ENCODE measurements around the gene ZNF507.

DNA sequence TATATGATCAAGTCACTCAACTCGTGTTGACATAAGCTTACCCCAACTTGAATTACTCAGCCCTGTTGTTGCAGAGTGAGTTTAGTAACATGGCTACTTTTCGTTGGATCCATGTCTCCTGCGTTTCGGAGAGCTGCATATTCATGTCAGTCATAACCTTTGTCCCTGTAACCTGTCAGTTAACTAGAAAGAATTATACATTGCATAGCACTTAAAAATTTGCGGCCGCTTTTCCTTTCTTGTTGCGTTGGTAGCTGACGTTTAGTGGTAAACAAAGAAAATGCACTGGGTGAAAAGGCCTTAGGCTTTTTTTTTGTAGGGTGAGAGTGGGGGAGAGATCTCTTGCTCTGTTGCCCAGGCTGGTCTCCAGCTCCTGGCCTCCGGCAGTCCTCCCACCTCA is 14.2 kb downstream of the ZNF507 start:
- TF ChIP-seq, protein P1, sequence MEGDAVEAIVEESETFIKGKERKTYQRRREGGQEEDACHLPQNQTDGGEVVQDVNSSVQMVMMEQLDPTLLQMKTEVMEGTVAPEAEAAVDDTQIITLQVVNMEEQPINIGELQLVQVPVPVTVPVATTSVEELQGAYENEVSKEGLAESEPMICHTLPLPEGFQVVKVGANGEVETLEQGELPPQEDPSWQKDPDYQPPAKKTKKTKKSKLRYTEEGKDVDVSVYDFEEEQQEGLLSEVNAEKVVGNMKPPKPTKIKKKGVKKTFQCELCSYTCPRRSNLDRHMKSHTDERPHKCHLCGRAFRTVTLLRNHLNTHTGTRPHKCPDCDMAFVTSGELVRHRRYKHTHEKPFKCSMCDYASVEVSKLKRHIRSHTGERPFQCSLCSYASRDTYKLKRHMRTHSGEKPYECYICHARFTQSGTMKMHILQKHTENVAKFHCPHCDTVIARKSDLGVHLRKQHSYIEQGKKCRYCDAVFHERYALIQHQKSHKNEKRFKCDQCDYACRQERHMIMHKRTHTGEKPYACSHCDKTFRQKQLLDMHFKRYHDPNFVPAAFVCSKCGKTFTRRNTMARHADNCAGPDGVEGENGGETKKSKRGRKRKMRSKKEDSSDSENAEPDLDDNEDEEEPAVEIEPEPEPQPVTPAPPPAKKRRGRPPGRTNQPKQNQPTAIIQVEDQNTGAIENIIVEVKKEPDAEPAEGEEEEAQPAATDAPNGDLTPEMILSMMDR (IDR thresholded peaks at IDR 0.05; ENCODE audit: low read depth, low read length, missing input control): no peak
- TF ChIP-seq GABPA (IDR thresholded peaks at IDR 0.05 in 1 of 2, conservative IDR thresholded peaks at IDR 0.05 in 1 of 2): no peak
- TF ChIP-seq, protein P2, sequence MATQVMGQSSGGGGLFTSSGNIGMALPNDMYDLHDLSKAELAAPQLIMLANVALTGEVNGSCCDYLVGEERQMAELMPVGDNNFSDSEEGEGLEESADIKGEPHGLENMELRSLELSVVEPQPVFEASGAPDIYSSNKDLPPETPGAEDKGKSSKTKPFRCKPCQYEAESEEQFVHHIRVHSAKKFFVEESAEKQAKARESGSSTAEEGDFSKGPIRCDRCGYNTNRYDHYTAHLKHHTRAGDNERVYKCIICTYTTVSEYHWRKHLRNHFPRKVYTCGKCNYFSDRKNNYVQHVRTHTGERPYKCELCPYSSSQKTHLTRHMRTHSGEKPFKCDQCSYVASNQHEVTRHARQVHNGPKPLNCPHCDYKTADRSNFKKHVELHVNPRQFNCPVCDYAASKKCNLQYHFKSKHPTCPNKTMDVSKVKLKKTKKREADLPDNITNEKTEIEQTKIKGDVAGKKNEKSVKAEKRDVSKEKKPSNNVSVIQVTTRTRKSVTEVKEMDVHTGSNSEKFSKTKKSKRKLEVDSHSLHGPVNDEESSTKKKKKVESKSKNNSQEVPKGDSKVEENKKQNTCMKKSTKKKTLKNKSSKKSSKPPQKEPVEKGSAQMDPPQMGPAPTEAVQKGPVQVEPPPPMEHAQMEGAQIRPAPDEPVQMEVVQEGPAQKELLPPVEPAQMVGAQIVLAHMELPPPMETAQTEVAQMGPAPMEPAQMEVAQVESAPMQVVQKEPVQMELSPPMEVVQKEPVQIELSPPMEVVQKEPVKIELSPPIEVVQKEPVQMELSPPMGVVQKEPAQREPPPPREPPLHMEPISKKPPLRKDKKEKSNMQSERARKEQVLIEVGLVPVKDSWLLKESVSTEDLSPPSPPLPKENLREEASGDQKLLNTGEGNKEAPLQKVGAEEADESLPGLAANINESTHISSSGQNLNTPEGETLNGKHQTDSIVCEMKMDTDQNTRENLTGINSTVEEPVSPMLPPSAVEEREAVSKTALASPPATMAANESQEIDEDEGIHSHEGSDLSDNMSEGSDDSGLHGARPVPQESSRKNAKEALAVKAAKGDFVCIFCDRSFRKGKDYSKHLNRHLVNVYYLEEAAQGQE (IDR thresholded peaks at IDR 0.05): no peak
- TF ChIP-seq JUND (IDR thresholded peaks at IDR 0.05): no peak
- TF ChIP-seq, protein P3, sequence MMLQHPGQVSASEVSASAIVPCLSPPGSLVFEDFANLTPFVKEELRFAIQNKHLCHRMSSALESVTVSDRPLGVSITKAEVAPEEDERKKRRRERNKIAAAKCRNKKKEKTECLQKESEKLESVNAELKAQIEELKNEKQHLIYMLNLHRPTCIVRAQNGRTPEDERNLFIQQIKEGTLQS (IDR thresholded peaks at IDR 0.05): no peak
- TF ChIP-seq, protein P4, sequence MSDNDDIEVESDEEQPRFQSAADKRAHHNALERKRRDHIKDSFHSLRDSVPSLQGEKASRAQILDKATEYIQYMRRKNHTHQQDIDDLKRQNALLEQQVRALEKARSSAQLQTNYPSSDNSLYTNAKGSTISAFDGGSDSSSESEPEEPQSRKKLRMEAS (IDR thresholded peaks at IDR 0.05): no peak

Measured in liver (tissue), 3 donors.